Cerebellar nuclear complex (tissue), 1 donor: ENCODE data around the gene RAB5A.
A peak's percentile ranks its signal among the peaks of the same experiment; 100 is the strongest.
"Not testable (repeated sequence)": the region's sequence is repeated elsewhere in the genome, so short reads cannot be mapped to it uniquely, and the experiment has no call there.

Experiments used
- DNase-seq, 2 experiments: peaks; one replicate each; lab custom pipeline; 2025; lab: John Stamatoyannopoulos, UW

Gene RAB5A, protein sequence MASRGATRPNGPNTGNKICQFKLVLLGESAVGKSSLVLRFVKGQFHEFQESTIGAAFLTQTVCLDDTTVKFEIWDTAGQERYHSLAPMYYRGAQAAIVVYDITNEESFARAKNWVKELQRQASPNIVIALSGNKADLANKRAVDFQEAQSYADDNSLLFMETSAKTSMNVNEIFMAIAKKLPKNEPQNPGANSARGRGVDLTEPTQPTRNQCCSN

DNA sequence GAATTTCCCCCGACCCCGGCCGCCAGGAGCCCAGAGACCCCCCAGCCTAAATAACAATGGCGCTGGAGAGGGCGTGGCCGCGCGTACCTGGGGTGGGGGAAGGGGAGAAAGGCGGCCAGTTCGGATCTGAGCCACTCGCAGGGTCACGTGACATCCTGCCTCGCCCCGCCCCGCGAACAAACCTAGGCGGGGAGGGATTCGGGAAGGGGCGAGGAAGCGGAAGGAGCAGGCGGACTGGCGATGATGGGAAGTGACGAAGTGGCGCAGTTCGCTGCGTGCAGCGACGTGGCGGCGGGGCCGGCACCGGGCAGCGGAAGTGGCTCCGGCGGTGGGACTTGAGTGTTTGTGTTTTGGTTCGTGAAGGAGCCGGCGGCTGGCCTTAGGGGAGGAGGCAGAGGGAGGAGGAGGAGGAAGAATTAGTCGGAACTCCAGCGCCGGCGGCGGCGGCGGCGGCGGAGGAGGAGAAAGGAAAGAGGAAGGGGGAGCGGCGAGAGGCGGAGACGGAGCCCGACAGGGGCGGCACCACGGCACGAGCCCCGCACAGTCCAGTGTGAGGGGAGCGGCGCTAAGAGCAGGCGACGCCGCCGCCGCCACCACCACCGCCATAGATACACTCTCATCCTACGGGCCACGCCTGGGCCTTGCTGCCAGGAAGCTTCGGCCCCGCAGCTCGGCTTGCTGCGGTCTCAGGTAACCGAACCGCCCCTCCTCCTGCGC, at the start of gene RAB5A:
TSS of gene RAB5A (plus strand) at position 266 of the 717 bp plus-strand sequence. CDS start 3,802 bp downstream, outside the sequence.
- DNase-seq = peak; percentile 82 to 96

DNA sequence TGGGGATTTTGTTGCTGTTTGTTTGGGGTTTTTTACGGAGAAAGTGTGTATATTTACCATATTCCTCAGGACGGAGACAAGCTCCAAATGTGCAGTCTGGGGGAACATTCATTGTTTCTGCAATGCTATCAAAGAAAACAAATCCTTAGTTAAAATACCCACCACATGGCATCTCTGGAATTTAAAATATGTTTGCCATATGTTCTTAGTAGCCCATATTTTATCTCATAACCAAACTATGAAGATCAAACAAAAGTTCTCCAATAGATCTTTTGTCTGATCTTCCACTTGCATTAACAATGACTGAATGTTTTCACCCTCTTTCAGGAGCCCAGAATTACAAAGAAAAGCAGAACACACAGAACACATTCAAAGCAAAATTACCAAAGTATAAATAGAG, 48.2 kb upstream of the RAB5A start:
- DNase-seq = no peak

DNA sequence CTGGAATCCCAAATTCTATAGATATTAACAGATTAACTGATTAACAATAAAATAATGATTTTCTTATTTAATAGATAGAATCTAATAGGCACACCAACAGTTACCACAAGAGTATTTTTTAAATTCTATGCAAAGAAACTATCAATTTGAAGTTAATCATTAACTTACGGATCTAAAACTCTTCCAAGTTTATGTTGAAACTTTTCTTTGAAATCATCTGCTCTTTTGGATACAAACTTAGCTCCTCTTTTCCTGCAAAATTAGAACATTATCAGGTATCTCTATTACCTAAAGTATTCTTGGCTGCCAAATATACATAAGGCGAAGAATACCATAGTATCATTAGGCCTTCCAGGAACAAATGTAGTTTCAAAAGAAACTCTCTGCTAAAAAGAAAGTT, 47.6 kb upstream of the RAB5A start:
- DNase-seq = no peak

DNA sequence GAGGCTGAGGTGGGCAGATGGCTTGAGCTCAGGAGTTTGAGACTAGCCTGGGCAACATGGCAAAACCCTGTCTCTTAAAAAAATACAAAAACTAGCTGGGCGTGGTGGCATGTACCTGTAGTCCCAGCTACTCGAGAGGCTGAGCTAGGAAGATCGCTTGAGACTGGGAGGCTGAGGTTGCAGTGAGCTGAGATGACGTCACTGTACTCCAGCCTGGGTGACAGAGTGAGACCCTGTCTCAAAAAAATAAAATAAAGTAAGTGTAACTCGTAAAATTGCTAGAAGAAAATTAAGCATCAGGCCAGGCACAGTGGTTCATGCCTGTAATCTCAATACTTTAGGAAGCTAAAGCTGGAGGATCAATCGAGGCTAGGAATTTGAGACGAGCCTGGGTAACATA, 47.1 kb upstream of the RAB5A start:
- DNase-seq = not testable (repeated sequence)

DNA sequence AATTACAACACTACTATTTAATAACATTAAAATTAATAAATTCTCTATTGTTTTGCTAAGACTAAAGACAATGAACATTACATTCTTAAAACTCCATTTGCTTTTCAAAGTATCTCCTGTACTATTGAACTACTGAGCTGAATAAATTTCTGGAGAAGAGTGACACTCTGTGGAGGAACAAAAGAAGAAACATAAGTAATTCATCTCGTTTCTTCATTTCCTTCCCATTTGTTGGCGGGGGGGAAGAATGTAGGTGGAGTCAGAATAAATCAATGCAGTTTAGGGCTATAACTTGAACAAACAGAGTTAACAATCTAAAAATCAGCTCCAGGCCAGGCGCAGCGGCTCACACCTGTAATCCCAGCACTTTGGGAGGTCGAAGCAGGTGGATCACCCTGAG, 45.6 kb upstream of the RAB5A start:
- no peak for DNase-seq

DNA sequence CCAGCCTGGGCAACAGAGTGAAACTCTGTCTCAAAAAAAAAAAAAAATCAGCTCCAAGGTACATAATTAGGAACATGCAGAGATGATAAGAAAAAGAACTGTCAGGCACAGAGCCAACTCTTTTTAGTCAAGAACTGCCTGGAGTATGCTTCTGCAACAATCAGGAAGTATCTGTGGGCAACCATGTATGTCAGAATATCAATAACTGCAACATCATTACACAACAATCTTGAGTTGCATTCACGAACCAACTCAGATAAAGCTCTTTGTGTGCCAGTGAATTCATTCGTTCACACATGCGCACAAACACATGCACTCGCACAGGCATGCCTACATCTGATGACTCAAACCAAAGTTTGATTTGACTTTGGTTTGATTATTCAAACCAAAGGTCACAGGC, 45.0 kb upstream of the RAB5A start:
- DNase-seq = no peak

DNA sequence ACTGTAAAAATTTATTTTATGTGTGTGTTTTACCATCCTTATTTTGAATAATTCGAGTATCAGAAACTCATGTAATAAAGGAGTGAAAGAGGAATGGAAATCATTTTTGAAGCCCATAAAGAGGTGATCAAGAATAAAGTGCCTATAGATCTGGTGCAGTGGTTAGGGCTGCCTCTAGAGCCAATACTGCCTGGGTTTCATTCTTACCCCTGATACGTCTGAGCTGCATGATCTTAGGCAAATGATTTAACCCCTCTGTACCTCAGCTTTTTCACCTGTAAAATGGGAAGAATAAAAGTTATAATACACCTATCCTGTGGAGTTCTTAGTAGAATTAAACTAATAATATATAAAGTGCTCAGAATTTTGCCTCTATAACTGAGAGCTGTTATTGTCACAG, 43.2 kb upstream of the RAB5A start:
- no peak for DNase-seq

DNA sequence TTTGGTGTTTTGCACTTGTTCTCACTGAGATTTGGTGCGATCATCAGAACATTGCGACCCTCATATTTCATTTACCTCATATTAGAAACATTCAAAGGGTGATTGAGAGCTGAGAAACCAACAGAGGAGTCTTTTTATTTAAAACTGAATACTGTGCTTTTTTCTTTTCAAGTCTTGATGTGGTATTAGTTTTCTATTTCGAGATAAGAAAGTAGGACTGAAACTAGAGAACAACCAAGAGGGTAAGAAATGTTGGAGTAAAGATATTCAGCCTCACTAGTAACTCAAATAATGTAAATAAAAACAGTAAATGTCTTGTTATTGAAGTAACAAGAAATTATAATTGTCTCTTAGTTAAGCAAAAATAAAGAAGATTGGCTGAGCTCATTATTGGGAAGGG, 39.4 kb upstream of the RAB5A start:
- no peak for DNase-seq

DNA sequence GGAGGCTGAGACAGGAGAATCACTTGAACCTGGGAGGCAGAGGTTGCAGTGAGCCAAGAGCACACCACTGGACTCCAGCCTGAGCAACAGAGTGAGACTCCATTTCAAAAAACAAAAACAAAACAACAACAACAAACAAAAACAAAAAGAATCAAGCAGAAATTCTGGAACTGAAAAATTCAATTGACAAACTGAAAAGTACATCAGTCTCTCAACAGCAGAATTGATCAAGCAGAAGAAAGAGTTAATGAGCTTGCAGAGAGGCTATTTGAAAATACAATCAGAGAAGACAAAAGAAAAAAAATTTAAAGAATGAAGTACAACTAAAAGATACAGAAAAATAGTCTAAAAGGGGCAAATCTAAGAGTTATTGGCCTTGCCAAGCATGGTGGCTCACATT, 35.4 kb upstream of the RAB5A start:
- no peak for DNase-seq

DNA sequence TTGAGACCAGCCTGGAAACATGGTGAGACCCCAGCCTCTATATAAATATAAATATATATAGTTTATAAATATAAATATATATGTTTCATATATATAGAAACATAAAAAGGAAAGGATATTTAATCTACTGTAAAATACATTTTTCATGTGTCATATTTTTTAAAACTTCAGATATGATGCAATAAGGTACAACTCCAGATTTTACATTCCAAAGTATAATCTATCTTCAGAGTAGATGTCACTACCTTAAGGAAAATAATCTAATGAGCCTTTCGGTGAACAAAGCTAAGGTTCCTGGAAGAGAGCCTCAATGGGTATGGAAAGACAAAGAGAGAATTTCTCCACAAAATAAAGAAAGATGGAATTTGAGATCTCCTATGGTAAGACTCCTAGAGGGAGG, 29.7 kb upstream of the RAB5A start:
- no peak for DNase-seq

DNA sequence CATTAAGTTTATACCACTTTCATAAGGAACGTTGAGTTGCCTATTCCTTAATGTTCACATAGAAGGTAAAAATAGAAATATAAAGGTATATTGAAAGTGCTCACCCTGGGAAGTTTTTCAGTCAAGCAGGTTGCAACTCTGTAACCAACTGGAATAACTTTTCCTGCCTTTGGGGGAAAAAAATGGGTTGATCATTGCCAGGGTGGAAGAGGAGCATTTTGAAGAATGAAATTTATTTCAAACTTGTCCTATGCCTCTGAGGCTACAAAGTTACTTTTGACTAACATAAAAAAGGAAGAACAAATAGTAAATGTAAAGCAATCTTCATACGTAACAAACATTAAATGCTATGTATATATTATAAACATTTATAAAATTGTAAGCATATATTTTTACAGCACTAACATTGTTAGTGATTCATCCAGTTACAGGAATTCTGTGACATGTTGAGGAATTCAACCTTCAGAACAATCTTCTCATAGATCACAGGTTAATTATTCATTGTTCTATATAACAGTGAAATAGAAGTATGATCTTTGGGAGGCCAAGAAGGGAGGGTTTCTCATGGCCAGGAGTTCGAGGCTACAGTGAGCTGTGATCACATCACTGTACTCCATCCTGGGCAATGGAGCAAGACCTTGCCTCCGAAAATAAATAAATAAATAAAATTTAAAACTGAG, 26.4 kb upstream of the RAB5A start:
- no peak for DNase-seq

DNA sequence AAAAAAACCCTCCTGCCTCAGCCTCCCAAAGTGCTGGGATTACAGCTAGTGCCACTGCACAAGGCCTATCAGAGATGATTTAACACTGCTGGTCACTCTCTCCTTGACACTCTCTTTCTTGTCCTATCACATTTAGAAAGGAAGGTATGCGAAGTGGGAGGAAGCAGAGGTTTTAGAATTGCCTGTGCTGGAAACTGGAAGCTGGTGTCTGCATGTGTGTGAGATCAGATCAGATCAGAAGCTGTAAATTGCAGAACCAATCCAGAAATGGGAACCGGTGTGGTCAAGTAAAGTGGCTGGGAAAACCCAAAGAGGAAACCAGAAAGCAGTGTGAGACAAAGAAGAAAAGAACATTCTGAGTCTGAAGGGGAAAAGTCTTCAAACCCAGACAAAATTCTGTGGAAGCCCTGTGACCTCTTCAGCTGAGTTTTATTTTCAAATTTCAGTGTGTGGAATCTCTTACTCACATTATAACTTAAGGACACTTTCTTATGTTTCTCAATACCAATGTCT, 15.7 kb upstream of the RAB5A start:
- DNase-seq = no peak

DNA sequence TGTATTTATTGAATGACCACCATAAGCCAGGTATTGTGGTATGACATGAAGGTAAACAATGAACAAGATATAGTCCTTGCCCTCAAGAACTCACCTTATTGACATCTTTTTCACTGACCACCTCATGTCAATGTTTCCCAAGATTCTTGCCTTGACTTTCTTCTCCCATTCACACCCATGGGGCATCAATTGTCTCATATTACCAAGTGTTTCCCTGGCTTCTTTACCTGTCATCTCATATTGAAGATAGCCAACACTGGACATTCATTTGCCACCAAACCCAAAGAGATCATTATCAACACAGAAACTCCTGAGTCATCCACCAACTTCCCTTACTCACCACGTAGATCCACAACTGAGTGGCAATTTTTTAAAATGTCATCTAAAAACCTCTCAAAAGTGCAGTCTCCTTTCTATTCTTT, 15.1 kb upstream of the RAB5A start:
- DNase-seq = no peak

DNA sequence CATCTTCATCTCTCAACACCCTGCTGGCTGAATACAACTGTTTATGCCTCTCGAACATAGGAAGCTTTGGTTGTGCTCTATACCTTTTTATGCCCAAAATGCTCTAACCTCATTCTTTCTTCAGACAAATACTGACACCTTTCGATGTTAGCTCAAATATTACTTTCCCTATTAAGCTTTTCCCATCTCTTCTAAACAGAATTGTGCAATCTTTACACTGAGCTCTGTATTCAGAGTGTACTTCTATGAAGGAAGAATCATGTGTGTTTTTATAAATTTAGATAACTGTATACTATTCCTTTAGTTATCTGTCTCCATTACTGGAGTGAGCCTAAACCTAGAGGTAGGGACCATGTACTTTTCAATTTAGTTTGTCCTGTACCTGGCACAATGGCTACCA, 14.5 kb upstream of the RAB5A start:
- DNase-seq = no peak

DNA sequence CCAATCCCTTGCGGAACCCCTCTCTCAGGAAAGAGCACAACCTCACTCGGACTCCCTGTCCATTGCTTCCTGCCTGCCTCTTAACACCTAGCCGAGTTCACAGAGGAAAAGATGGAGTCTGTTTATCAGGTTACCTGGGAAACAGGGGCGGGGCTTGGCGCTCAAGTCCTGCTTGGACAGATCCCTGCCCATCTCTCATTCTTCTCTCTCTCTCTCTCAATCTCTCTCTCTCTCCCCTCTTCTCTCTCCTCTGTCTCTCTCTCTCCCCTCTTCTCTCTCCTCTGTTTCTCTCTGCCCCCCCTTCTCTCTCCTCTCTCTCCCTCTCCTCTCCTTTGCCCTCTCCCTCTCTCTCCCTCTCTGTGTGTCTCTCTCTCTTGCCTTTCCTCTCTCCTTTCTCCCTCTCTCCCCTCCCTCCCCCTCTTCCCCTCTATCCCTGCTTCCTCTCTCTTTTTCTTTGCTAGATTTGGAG, 12.8 kb upstream of the RAB5A start, which contains the start of gene EFHB:
TSS of gene EFHB (minus strand) at position 120 of the 469 bp plus-strand sequence. CDS start 199 bp downstream, outside the sequence.
- DNase-seq = no peak

DNA sequence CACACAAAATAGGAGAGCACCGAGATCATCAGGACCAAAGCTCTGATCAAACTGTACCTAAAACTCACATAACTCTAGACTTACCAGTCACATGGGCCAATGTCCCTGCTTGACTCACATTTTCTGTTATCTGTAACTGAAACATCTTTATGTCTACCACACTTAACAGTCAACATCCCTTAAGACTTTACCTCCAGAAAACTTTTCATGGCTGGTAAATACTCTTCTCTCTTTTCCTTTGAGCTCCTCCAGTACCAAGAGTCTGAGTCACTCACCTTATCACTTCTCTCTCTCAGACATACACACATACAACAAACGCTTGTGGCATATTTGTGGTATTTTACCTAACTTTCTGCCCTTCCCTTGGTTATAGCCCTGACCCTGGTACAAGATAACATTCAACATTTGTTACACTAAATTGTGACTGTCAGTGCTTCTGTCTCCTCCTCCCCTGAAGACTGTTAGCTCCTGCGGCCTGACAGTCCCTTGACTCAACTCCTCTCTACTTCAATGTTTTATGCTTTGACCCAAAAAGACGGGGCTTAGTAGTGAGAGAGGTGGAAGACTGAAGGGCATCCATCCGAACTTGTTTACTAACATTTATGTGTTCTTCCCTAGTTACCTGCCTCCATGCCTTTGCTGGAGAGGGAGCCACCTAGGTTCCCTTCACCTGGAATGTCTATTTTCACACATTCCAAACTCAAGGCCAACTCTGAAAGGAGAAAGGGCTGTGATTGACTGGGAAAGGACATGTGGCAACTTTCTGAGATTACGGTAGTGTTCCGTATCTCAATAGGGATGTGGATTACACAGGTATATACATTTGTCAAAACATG, 9.2 kb upstream of the RAB5A start:
- no peak for DNase-seq

DNA sequence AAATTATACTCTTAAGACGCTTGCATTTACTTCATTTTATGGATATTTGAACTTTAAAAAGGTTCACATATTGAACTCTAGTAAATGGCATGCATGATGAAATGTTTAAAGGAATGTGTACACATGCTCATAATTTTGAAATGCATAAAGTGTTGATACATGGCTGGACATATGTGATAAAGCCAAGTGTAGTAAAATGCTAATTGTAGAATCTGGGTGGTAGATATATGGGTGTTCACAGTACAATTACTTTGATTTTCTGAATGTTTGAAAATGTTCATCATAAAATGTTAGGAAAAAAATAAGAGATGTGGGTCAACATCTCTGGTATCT, 8.6 kb upstream of the RAB5A start:
- no peak for DNase-seq

DNA sequence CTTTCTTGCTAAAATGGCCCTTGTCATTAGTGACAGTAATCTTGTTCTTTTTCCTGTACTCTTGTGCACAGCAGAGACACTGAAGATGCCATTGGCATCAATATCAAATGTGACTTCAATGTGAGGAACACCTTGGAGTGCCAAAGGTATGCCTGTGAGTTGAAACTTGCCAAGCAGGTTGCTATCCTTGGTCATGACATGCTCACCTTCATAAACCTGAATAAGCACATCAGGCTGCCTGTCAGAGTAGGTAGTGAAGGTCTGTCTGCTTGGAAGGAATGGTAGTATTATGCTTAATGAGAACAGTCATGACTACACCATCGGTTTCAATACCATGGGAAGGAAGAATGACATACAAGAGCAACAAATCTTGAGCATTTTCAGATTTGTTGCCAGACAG, 6.3 kb upstream of the RAB5A start:
- no peak for DNase-seq

DNA sequence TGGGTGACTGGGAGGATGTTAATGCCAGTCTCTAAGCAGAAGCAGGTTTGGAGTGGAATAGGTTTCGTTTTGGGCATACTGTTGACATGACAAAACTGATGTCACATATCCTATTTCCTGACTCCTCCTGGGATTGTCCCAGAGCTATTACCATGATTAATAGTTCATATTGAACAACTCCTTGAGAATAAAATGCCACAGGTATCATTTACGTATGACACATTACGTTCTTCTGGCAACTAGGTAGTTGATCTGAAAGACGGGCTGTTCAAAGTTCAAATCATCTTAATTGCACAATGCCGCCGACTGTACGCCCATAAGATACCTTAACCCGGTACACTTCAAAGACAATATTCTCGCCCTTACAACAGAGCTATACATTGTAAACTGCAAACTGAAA, 1.4 kb upstream of the RAB5A start:
- no peak for DNase-seq

DNA sequence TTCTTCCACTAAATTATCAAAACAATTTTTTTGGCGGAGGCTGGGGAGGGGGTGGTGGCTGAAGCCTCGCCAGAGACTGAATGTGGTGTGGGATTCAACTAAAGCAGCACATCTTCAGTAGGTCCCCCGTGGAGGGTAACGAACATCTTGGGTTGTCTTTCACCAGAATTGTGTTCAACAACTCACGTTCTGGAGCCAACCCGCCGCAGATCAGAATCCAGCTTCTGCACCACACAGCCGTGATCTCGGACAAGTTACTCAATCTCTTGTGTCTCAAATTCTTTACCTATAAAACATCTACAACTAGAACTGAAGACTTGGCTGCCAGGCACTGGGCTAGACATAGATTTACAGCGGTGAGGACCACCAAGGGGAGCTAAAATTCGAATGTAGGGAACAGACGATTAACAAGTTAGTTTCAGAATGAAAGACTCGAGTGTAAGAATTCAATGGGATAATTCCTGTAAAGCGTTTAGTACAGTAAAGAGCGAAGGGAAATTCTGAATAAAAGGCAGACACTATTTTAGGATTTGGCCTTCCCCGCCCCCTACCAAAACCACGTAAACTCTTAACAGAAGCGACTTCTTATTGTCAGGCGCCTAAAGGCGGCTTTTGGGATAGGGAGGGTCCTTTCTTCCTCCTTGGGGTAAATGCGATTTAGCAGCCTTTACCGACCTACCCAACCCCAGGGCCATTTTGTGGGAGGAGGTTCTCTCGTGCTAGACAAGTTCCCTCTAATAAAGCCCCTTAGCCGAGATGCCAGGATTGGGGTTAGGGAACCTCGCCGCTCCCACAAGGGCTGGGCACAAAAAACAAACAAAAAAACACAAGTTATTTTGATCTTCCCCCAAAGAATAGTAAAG, 697 bp upstream of the RAB5A start:
- no peak for DNase-seq
